CD14-positive monocyte (primary cell): ENCODE results near the gene YAF2. TPM values are rescaled to one million over a fixed set of nuclear protein-coding genes. Genes with fewer than 3 reads are reported as not detected.
A peak's percentile ranks its signal among the peaks of the same experiment; 100 is the strongest.

Experiments used
- DNase-seq, 3 donors: peaks; one replicate each; pipeline ENCODE4 v3.0.0-alpha.2; 2011 to 2022
- H2AFZ ChIP-seq: 2 replicates; pipeline ENCODE4 v1.6.0; 2012; ENCODE audit warnings: mild to moderate bottlenecking, low read depth, low read length, inconsistent platforms; ENCODE audit not compliant: insufficient read depth, poor library complexity, severe bottlenecking
- H3K27ac ChIP-seq, 2 donors: 1 replicate in 1 of 2; 2 replicates in 1 of 2; pipeline ENCODE4 v1.5.1; 2012 to 2013; ENCODE audit warnings: low read length in 2 of 2, control low read depth in 1 of 2, inconsistent platforms in 1 of 2, low read depth in 1 of 2, mild to moderate bottlenecking in 1 of 2
- H3K27me3 ChIP-seq, 2 donors: one replicate each; pipeline versions ENCODE4 v1.6.0 to v1.6.1; 2011 to 2013; ENCODE audit warnings: low read length in 2 of 2; ENCODE audit not compliant: control insufficient read depth in 2 of 2, insufficient read depth in 2 of 2
- H3K36me3 ChIP-seq, 2 donors: replicated peaks in 1 of 2; 1 replicate in 1 of 2; 2 replicates in 1 of 2; pipeline versions ENCODE4 v1.5.1 to v1.6.1; 2012 to 2013; ENCODE audit warnings: low read length in 2 of 2, control low read depth in 1 of 2, inconsistent platforms in 1 of 2, mild to moderate bottlenecking in 1 of 2; ENCODE audit not compliant: insufficient read depth in 2 of 2, control insufficient read depth in 1 of 2
- H3K4me1 ChIP-seq, 2 donors: 1 replicate in 1 of 2; 2 replicates in 1 of 2; pipeline versions ENCODE4 v1.5.1 to v1.6.1; 2012 to 2013; ENCODE audit warnings: low read length in 2 of 2, control low read depth in 1 of 2, inconsistent platforms in 1 of 2, mild to moderate bottlenecking in 1 of 2, moderate library complexity in 1 of 2; ENCODE audit not compliant: insufficient read depth in 2 of 2, control insufficient read depth in 1 of 2
- H3K4me2 ChIP-seq: replicated peaks from 2 replicates; pipeline ENCODE3; 2012; ENCODE audit warnings: low read length, moderate library complexity, mild to moderate bottlenecking; ENCODE audit not compliant: poor library complexity, severe bottlenecking; ENCODE audit errors: extremely low read depth
- H3K4me3 ChIP-seq, 3 experiments: fragments of 200-600 bp in 1 of 3; sonication (generic) in 1 of 3; replicated peaks in 1 of 3; 1 replicate in 2 of 3; 2 replicates in 1 of 3; pipeline ENCODE4 v1.5.1; 2011 to 2013; ENCODE audit warnings: low read length in 3 of 3, mild to moderate bottlenecking in 3 of 3, control low read depth in 2 of 3, low read depth in 2 of 3, inconsistent platforms in 1 of 3, moderate library complexity in 1 of 3
- H3K79me2 ChIP-seq: 2 replicates; pipeline ENCODE4 v1.6.0; 2012; ENCODE audit warnings: mild to moderate bottlenecking, control low read depth, inconsistent platforms, low read length, moderate library complexity; ENCODE audit not compliant: insufficient read depth
- H3K9ac ChIP-seq: 2 replicates; pipeline ENCODE4 v1.6.0; 2017; ENCODE audit warnings: low read length, mild to moderate bottlenecking; ENCODE audit not compliant: insufficient read depth, poor library complexity, severe bottlenecking
- H3K9me3 ChIP-seq, 2 donors: replicated peaks in 1 of 2; 1 replicate in 1 of 2; 2 replicates in 1 of 2; pipeline versions ENCODE4 v1.5.1 to v1.6.1; 2012 to 2013; ENCODE audit warnings: low read length in 2 of 2, control low read depth in 1 of 2; ENCODE audit not compliant: control insufficient read depth in 1 of 2, insufficient read depth in 1 of 2
- H4K20me1 ChIP-seq: 2 replicates; pipeline ENCODE4 v1.6.0; 2012; ENCODE audit warnings: mild to moderate bottlenecking, low read length, control low read depth, moderate library complexity; ENCODE audit not compliant: insufficient read depth
- H3K27ac Mint-ChIP-seq, 7 donors: one replicate each; pipeline ENCODE4 v1.8.0; 2020; ENCODE audit warnings: mild to moderate bottlenecking in 7 of 7, mixed read lengths in 7 of 7, moderate library complexity in 6 of 7, inconsistent platforms in 2 of 7
- H3K27me3 Mint-ChIP-seq, 3 donors: one replicate each; pipeline ENCODE4 v1.8.0; 2021 to 2022; ENCODE audit warnings: low read depth in 3 of 3, mild to moderate bottlenecking in 3 of 3, mixed read lengths in 3 of 3, moderate library complexity in 3 of 3, inconsistent platforms in 1 of 3
- H3K36me3 Mint-ChIP-seq, 2 donors: one replicate each; pipeline ENCODE4 v1.8.0; 2020; ENCODE audit warnings: mixed read lengths in 2 of 2, inconsistent platforms in 1 of 2, mild to moderate bottlenecking in 1 of 2
- H3K4me1 Mint-ChIP-seq: one replicate; pipeline ENCODE4 v1.8.0; 2020; ENCODE audit warnings: mild to moderate bottlenecking, mixed read lengths
- H3K4me3 Mint-ChIP-seq, 2 donors: one replicate each; pipeline ENCODE4 v1.8.0; 2020; ENCODE audit warnings: mild to moderate bottlenecking in 2 of 2, mixed read lengths in 2 of 2, moderate library complexity in 1 of 2
- H3K9me3 Mint-ChIP-seq, 7 donors: one replicate each; pipeline ENCODE4 v1.8.0; 2020 to 2022; ENCODE audit warnings: mixed read lengths in 7 of 7, mild to moderate bottlenecking in 6 of 7, moderate library complexity in 6 of 7, inconsistent platforms in 2 of 7
- CTCF ChIP-seq: fragments of 200-600 bp; IDR thresholded peaks from one replicate; pipeline ENCODE4 v1.8.0; 2022; ENCODE audit warnings: antibody characterized with exemption, mild to moderate bottlenecking
- WGBS: methylation state at CpG from one replicate; pipeline ENCODE4 v1.1.5; 2013; ENCODE audit warnings: missing lambda C conversion rate; ENCODE audit not compliant: insufficient coverage; 5-methylcytosine and 5-hydroxymethylcytosine counted together
- intact Hi-C, 2 donors: fragments of 100-400 bp; cut with micrococcal nuclease; formaldehyde crosslinking; loops; one replicate each; pipeline versions ENCODE4 v1.15.0 to v1.15.1; 2023
- polyA plus RNA-seq, 3 donors: library from polyadenylated mRNA; depleted of rRNA in 1 of 3; unstranded in 2 of 3; stranded (reverse) in 1 of 3; fragments of 300-500 nt in 2 of 3; fragments of >200 nt in 1 of 3; fragmentation: Illumina TruSeq in 2 of 3; gene quantifications; 1 replicate in 2 of 3; 2 replicates in 1 of 3; pipeline ENCODE4 v1.2.3, GENCODE V29; 2012 to 2021

Gene YAF2
- polyA plus RNA-seq, 3 donors = 6.2 to 11.0 (median 8.5) TPM

GRCh38 chr12:42173961-42174521 is 64.0 kb downstream of the YAF2 start:
- no peaks in the 10 kb centered on the region for H4K20me1 ChIP-seq
- no peak for DNase-seq
- Mint-ChIP-seq H3K4me1 (peaks cover 27% of the 10 kb centered on the region), H3K27ac (peak overlapping the region in 2 of 7 donors; percentile 0 to 55), H3K4me3 (no peak overlapping the region), H3K27me3 (peaks cover 0 to 2% (median 0%) of the 10 kb centered on the region in 3 donors), H3K36me3 (peaks cover 23 to 45% of the 10 kb centered on the region in 2 donors), H3K9me3 (peaks cover 0 to 5% (median 2%) of the 10 kb centered on the region in 7 donors)
- peaks cover 7 to 20% of the 10 kb centered on the region in 2 donors for H3K4me1 ChIP-seq
- intact Hi-C loops = no loop called here
- no peaks in the 10 kb centered on the region for H3K9me3 ChIP-seq
- H3K4me3 ChIP-seq = no peak overlapping the region
- H3K9ac ChIP-seq = no peak overlapping the region
- no peak overlapping the region for H2AFZ ChIP-seq
- peaks cover 4% of the 10 kb centered on the region for H3K79me2 ChIP-seq
- no peaks in the 10 kb centered on the region for H3K27me3 ChIP-seq
- H3K36me3 ChIP-seq = peaks cover 2 to 39% of the 10 kb centered on the region in 2 donors
- no peak for TF ChIP-seq CTCF
- no peak overlapping the region for H3K27ac ChIP-seq
- H3K4me2 ChIP-seq = no peak overlapping the region

GRCh38 chr12:42172441-42173210 is 65.4 kb downstream of the YAF2 start:
- intact Hi-C loops = no loop called here
- DNase-seq = peak in 2 of 3 donors; percentile 13 to 16
- Mint-ChIP-seq H3K4me3 (no peak overlapping the region), H3K9me3 (peaks cover 0 to 5% (median 2%) of the 10 kb centered on the region in 7 donors), H3K36me3 (peaks cover 25 to 50% of the 10 kb centered on the region in 2 donors), H3K27ac (peak overlapping the region in 4 of 7 donors; percentile 4 to 8 (median 7)), H3K4me1 (peaks cover 30% of the 10 kb centered on the region), H3K27me3 (peaks cover 0 to 2% (median 0%) of the 10 kb centered on the region in 3 donors)
- Histone ChIP-seq H3K4me1 (peaks cover 7 to 20% of the 10 kb centered on the region in 2 donors), H3K4me2 (no peak overlapping the region), H3K9me3 (no peaks in the 10 kb centered on the region), H4K20me1 (no peaks in the 10 kb centered on the region), H3K27me3 (no peaks in the 10 kb centered on the region), H2AFZ (no peak overlapping the region), H3K4me3 (no peak overlapping the region), H3K36me3 (peaks cover under 1 to 33% of the 10 kb centered on the region in 2 donors), H3K9ac (no peak overlapping the region), H3K79me2 (peaks cover 4% of the 10 kb centered on the region), H3K27ac (peak overlapping the region in 1 of 2 donors; percentile 25)
- TF ChIP-seq CTCF = no peak
- WGBS = no CpG with 5 or more reads among the region's 4 CpGs
